Endodermal cell (in vitro differentiated cells): Measurements from ENCODE around the gene OVCA2. TPM values are rescaled to one million over a fixed set of nuclear protein-coding genes. Genes with fewer than 3 reads are reported as not detected.

Source experiments
- DNase-seq: peaks from one replicate; pipeline ENCODE4 v3.0.0-alpha.2; 2017
- H3K27ac ChIP-seq: 2 replicates; pipeline ENCODE4 v1.5.1; 2013; ENCODE audit warnings: mild to moderate bottlenecking, low read depth, low read length, moderate library complexity
- H3K27me3 ChIP-seq: 2 replicates; pipeline ENCODE4 v1.6.1; 2013; ENCODE audit warnings: mild to moderate bottlenecking, low read length, moderate library complexity; ENCODE audit not compliant: insufficient read depth, control insufficient read depth, poor library complexity, severe bottlenecking
- H3K36me3 ChIP-seq: 2 replicates; pipeline ENCODE4 v1.7.0; 2013; ENCODE audit warnings: mild to moderate bottlenecking, low read length, moderate library complexity; ENCODE audit not compliant: control insufficient read depth, insufficient read depth
- H3K4me1 ChIP-seq: one replicate; pipeline ENCODE4 v1.7.0; 2013; ENCODE audit warnings: low read length; ENCODE audit not compliant: control insufficient read depth, insufficient read depth
- H3K4me3 ChIP-seq: 2 replicates; pipeline ENCODE4 v1.5.1; 2013; ENCODE audit warnings: mild to moderate bottlenecking, low read length, moderate library complexity
- H3K9ac ChIP-seq: 2 replicates; pipeline ENCODE4 v1.6.1; 2013; ENCODE audit warnings: mild to moderate bottlenecking, low read length, moderate library complexity; ENCODE audit not compliant: poor library complexity, severe bottlenecking; ENCODE audit errors: extremely low read depth
- H3K9me3 ChIP-seq: 2 replicates; pipeline ENCODE4 v1.6.1; 2013; ENCODE audit warnings: mild to moderate bottlenecking, low read length, moderate library complexity; ENCODE audit not compliant: control insufficient read depth
- H3K27ac Mint-ChIP-seq: 2 replicates; pipeline ENCODE4 v1.8.0; 2020; ENCODE audit warnings: mixed read lengths
- H3K27me3 Mint-ChIP-seq: 2 replicates; pipeline ENCODE4 v1.8.0; 2021; ENCODE audit warnings: mild to moderate bottlenecking, mixed read lengths; ENCODE audit not compliant: insufficient read depth
- H3K36me3 Mint-ChIP-seq: 2 replicates; pipeline ENCODE4 v1.8.0; 2020; ENCODE audit warnings: low read depth, mixed read lengths
- H3K4me1 Mint-ChIP-seq: 2 replicates; pipeline ENCODE4 v1.8.0; 2020; ENCODE audit warnings: mixed read lengths
- H3K4me3 Mint-ChIP-seq: 2 replicates; pipeline ENCODE4 v1.8.0; 2020; ENCODE audit warnings: mild to moderate bottlenecking, moderate library complexity, mixed read lengths
- H3K9me3 Mint-ChIP-seq: 2 replicates; pipeline ENCODE4 v1.8.0; 2020; ENCODE audit warnings: mild to moderate bottlenecking, mixed read lengths
- WGBS, 2 experiments: methylation state at CpG; one replicate each; pipeline versions ENCODE4 v1.1.5 to v1.1.7; 2013; ENCODE audit warnings: missing lambda C conversion rate in 2 of 2, mixed read lengths in 1 of 2; ENCODE audit not compliant: insufficient coverage in 1 of 2, insufficient read length in 1 of 2; 5-methylcytosine and 5-hydroxymethylcytosine counted together
- total RNA-seq, 2 donors: library from RNA; stranded (reverse); fragmentation: NEBNext Ultra II Directional in 1 of 2; extraction: Animal tissue kit (Norgen Biotek cat#: 25700) in 1 of 2; gene quantifications; 2 replicates in 1 of 2; 3 replicates in 1 of 2; pipeline ENCODE4 v1.2.1, GENCODE V29; 2021
- TF ChIP-seq, protein P1 (sequence below): fragments of 200-600 bp; sonication (generic); conservative IDR thresholded peaks from 2 replicates; pipeline ENCODE4 v1.5.0; 2021; ENCODE audit warnings: antibody characterized with exemption, mild to moderate bottlenecking

The OVCA2 gene
- total RNA-seq, 2 donors from 2014 or later, result 19.8 to 27.5 TPM

GRCh38 chr17:2040219-2040827 is 1.5 kb upstream of the OVCA2 start:
- Histone ChIP-seq H3K36me3 (peaks cover 48% of the 10 kb centered on the region), H3K27ac (no peak overlapping the region), H3K4me3 (no peak overlapping the region), H3K4me1 (peaks cover 7% of the 10 kb centered on the region), H3K9ac (no peak overlapping the region), H3K27me3 (no peaks in the 10 kb centered on the region), H3K9me3 (no peaks in the 10 kb centered on the region)
- Mint-ChIP-seq H3K9me3 (no peaks in the 10 kb centered on the region), H3K4me3 (peak overlapping the region; percentile 84), H3K27me3 (peaks cover 7% of the 10 kb centered on the region), H3K4me1 (peaks cover 18% of the 10 kb centered on the region), H3K27ac (peak overlapping the region; percentile 44), H3K36me3 (peaks cover 44% of the 10 kb centered on the region)
- WGBS, 2 experiments, result 92 to 98% methylated on average over 7 of the region's 7 CpGs
- TF ChIP-seq, protein P1, sequence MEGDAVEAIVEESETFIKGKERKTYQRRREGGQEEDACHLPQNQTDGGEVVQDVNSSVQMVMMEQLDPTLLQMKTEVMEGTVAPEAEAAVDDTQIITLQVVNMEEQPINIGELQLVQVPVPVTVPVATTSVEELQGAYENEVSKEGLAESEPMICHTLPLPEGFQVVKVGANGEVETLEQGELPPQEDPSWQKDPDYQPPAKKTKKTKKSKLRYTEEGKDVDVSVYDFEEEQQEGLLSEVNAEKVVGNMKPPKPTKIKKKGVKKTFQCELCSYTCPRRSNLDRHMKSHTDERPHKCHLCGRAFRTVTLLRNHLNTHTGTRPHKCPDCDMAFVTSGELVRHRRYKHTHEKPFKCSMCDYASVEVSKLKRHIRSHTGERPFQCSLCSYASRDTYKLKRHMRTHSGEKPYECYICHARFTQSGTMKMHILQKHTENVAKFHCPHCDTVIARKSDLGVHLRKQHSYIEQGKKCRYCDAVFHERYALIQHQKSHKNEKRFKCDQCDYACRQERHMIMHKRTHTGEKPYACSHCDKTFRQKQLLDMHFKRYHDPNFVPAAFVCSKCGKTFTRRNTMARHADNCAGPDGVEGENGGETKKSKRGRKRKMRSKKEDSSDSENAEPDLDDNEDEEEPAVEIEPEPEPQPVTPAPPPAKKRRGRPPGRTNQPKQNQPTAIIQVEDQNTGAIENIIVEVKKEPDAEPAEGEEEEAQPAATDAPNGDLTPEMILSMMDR, result no peak
- DNase-seq, result no peak

- H3K9me3 Mint-ChIP-seq, result no peaks in the 10 kb centered on the region
- H3K4me1 ChIP-seq, result peaks cover 7% of the 10 kb centered on the region
- peak overlapping the region; percentile 84 for H3K4me3 Mint-ChIP-seq
- H3K27me3 ChIP-seq, result no peaks in the 10 kb centered on the region
- peaks cover 18% of the 10 kb centered on the region for H3K4me1 Mint-ChIP-seq
- no peaks in the 10 kb centered on the region for H3K9me3 ChIP-seq
- no peak for DNase-seq
- peak overlapping the region; percentile 70 for H3K9ac ChIP-seq
- peak overlapping the region; percentile 93 for H3K4me3 ChIP-seq
- TF ChIP-seq, protein P1, result no peak
- peaks cover 48% of the 10 kb centered on the region for H3K36me3 ChIP-seq
- no peak overlapping the region for H3K27ac ChIP-seq
- peaks cover 44% of the 10 kb centered on the region for H3K36me3 Mint-ChIP-seq
- peaks cover 13% of the 10 kb centered on the region for H3K27me3 Mint-ChIP-seq
- peak overlapping the region; percentile 44 for H3K27ac Mint-ChIP-seq
- WGBS, 2 experiments, result 58 to 64% methylated on average over 6 to 16 of the region's 16 CpGs
These were observed 771 bp upstream of the OVCA2 start for GRCh38 chr17:2040942-2041560.

DNA sequence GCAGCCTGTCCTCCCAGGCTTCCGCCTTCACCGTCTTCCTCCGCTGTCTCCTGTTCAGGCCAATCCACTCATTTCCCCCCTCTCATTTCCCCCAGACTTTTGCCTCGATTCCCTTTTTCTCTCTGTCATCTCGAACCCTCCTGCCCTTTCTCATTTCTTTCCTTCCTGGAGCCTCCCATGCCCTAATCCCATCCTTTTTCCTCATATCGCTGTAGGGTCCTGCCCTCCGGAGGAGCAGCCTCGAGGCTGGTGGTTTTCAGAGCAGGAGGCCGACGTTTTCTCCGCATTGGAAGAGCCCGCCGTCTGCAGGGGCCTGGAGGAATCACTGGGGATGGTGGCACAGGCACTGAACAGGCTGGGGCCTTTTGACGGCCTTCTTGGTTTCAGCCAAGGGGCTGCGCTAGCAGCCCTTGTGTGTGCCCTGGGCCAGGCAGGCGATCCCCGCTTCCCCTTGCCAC is 597 bp downstream of the OVCA2 start:
- peaks cover 7% of the 10 kb centered on the region for H3K4me1 ChIP-seq
- WGBS, 2 experiments, result 41 to 42% methylated on average over 15 to 17 of the region's 17 CpGs
- peak overlapping the region; percentile 93 for H3K4me3 ChIP-seq
- Mint-ChIP-seq H3K4me3 (peak overlapping the region; percentile 84), H3K36me3 (peaks cover 30% of the 10 kb centered on the region), H3K4me1 (peaks cover 18% of the 10 kb centered on the region), H3K27ac (peak overlapping the region; percentile 88), H3K9me3 (no peaks in the 10 kb centered on the region), H3K27me3 (peaks cover 24% of the 10 kb centered on the region)
- peak; percentile 86 for DNase-seq
- H3K27ac ChIP-seq, result peak overlapping the region; percentile 67
- peak overlapping the region; percentile 70 for H3K9ac ChIP-seq
- no peaks in the 10 kb centered on the region for H3K27me3 ChIP-seq
- no peaks in the 10 kb centered on the region for H3K9me3 ChIP-seq
- H3K36me3 ChIP-seq, result peaks cover 44% of the 10 kb centered on the region
- TF ChIP-seq, protein P1, result no peak
